GM18861 (cell line): ENCODE measurements around the gene SIPA1.

ENCODE experiments used
- ATAC-seq: cut with Tn5 transposase; IDR thresholded peaks from one replicate; pipeline ENCODE4 v1.9.1; 2021; ENCODE audit not compliant: unreplicated experiment

The SIPA1 gene

GRCh38 chr11:65642014-65642671 lies 4.2 kb downstream of the SIPA1 start:
- no peak for ATAC-seq

- ATAC-seq: no peak
Observed at GRCh38 chr11:65643971-65644370, 6.1 kb downstream of the SIPA1 start.

GRCh38 chr11:65644837-65645236 lies 6.9 kb downstream of the SIPA1 start:
- no peak for ATAC-seq

GRCh38 chr11:65645710-65646109 lies 7.8 kb downstream of the SIPA1 start:
- no peak for ATAC-seq

- no peak for ATAC-seq
Observed at GRCh38 chr11:65646288-65646957, 8.5 kb downstream of the SIPA1 start.

GRCh38 chr11:65646958-65647701 lies 9.2 kb downstream of the SIPA1 start:
- no peak for ATAC-seq

GRCh38 chr11:65648997-65649493 lies 11.1 kb downstream of the SIPA1 start:
- no peak for ATAC-seq

- ATAC-seq: no peak
Observed at GRCh38 chr11:65649656-65650546, 12.0 kb downstream of the SIPA1 start.

- no peak for ATAC-seq
Observed at GRCh38 chr11:65650547-65651338, 12.8 kb downstream of the SIPA1 start.

GRCh38 chr11:65651339-65651588 lies 13.4 kb downstream of the SIPA1 start:
- ATAC-seq: no peak

GRCh38 chr11:65651589-65652510 lies 13.9 kb downstream of the SIPA1 start:
- no peak for ATAC-seq

- peak; percentile 49 for ATAC-seq
Observed at GRCh38 chr11:65652511-65653228, 14.8 kb downstream of the SIPA1 start.

- no peak for ATAC-seq
Observed at GRCh38 chr11:65653229-65654225, 15.6 kb downstream of the SIPA1 start.

GRCh38 chr11:65654375-65655349 lies 16.8 kb downstream of the SIPA1 start:
- ATAC-seq: no peak

- no peak for ATAC-seq
Observed at GRCh38 chr11:65655570-65656332, 17.9 kb downstream of the SIPA1 start.

GRCh38 chr11:65657426-65657825 lies 19.5 kb downstream of the SIPA1 start:
- ATAC-seq: no peak
